CD4-positive, alpha-beta T cell treated with Interleukin-4 for 1 hour (primary cell): ENCODE results near the gene TMCC2.
"Not testable (repeated sequence)": the region's sequence is repeated elsewhere in the genome, so short reads cannot be mapped to it uniquely, and the experiment has no call there.

Source experiments
- DNase-seq, 2 donors: peaks; one replicate each; pipeline ENCODE4 v3.0.0-alpha.2; 2020 to 2022

Gene TMCC2

DNA sequence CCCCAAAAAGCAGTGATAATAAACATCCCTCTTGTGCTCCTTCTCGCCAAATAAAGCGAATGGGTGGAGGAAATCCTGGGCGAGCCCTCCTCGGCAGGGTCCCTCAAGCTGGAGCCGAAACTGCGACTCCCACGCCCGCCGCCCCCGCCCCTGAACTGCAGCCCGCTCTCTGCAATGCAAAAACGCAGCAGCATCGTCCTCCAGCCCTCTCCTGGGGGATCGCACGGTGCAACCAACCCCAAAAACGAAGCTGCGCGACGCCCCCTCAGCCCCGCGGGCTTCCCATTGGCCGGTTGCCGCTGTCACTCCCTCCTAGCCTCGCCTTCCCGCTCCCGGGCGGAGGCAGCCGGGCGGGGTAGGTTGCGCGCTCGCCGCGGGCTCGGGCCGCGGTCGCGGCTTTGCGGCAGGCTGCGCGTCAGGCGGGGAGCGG, at the start of gene TMCC2:
TMCC2 (plus strand) TSS at position 363 of the 430 bp plus-strand sequence. CDS start 619 bp downstream, outside the sequence.
- DNase-seq = peak; percentile 79 to 80

DNA sequence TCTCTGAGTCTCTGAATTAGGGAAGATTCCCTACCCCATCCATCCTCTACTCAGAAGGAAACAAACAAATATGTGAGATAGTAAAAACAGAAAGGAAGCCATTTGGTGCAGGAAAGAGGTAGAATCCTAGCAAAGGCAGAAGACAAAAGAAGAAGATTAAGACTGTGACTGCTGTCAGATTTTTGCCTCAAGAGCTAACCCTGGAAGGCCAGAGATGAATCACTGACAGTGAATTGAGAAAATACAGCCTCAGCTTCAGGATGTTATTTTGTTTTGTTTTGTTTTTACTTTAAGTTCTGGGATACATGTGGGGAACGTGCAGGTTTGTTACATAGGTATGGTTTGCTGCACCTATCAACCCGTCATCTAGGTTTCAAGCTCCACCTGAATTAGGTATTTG, 47.9 kb upstream of the TMCC2 start:
- DNase-seq = no peak

DNA sequence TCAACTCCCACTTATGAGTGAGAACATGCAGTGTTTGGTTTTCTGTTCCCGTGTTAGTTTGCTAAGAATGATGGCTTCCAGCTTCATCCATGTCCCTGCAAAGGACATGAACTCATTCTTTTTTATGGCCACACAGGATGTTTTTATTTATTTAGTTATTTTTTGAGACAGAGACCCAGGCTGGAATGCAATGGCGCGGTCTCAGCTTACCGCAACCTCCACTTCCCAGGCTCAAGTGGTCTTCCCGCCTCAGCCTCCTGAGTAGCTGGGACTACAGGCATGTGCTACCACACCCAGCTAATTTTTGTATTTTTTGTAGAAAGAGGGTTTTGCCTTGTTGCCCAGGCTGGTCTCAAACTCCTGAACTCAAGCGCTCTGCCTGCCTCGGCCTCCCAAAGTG, 47.4 kb upstream of the TMCC2 start:
- DNase-seq = not testable (repeated sequence)

DNA sequence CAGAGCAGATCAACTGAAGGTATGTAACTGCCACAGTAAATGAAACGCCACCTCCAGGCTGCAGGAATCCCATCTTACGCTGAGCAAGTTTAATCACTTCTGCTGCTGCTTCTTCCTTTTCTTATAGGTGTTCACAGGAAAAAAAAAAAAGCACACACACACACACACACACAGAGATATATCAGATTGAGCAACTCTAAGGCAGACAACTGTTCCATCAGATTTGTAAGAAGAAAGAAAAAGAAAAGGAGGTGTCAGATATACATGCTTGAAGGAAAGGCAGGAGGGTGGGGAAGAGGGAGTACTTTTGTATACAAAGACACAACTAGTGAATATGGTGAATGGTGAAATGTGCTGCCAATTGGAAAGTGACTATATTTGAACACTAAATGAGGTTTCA, 44.8 kb upstream of the TMCC2 start:
- no peak for DNase-seq

DNA sequence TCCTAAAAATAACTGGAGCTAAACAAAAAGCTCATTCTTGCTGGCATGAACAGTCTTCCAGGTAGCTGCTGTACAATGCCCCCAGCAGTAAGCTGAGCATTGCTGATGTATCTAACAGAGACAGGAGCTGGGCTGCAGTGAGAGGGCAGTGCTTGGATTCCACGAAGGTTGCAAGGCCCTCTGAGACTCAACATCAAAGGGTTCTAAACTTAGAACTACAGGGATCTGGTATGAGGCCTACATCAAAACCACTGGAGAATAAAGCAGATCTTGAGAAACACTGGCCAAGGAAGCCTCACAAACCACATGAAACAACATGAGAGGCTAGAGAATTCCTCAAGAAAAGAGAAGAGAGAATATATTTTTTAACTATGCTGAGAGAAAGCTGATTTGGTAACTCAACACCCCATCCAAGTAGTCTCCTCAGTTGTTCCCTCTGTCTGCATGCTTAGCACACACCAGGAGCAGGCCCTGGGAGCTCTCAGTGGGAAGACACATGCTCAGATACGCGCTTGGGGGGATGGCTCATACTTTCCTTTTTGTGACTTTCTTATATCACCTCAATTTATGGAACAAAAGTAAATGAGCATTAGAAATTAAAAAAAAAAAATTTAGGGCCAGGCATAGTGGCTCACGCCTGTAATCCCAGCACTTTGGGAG, 43.9 kb upstream of the TMCC2 start:
- no peak for DNase-seq

DNA sequence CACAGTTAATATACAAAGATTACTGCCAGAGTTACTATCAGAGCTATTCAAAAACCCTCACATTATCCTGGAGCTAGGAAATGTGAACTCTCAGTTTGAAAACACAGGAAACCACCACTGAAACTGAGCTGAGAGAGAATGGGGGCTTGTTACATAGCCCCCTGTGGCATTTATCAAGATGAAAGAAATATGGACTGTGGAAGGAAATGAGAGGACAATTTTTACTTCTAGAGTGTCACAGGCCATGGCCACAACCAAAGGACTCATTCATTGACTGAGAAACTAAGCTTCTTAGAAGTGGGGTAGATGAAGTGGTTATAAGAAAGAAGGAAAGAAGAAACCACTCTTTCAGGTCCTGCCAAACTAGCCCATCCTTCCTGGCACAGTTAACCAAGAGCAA, 41.6 kb upstream of the TMCC2 start:
- no peak for DNase-seq

DNA sequence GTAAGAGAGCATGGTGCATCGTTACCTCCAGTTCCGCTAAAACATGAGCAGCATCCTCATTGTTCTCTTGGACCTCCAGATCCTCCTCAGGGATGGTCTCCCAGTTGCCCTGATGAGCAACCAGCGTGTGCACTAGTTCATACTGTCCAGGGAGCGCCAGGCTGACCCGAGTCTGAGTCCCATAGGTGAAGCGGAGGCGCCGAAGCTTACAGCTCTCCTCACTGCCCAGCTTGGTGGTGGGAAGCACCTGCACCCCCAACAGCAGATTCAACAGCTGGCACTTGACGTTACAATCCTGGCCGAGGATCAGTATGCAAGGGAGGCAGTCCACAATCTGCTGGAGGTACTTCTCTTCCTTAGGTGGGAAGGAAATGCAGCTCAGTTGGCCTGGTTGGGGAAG, 40.3 kb upstream of the TMCC2 start:
- no peak for DNase-seq

DNA sequence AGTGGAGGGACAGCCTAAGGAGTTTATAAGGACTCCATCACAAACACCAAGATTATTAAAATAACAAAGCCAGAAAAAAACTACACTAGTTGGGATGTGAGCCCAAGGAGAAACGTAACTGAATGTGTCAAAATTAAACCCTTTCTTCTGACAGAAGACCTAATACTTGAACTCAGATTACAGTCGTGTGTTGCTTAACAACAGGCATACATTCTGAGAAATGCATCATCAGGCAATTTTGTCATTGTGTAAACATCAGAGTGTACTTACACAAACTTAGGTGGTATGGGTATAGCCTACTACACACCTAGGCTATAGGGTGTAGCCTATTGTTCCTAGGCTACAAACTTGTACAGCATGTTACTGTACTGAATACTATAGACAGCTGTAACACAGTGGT, 39.6 kb upstream of the TMCC2 start:
- DNase-seq = no peak

- DNase-seq = no peak
These were observed 39.1 kb upstream of the TMCC2 start for GRCh38 chr1:205188596-205188995.

GRCh38 chr1:205189131-205189530, 38.6 kb upstream of the TMCC2 start:
- DNase-seq = no peak

- DNase-seq = no peak
These were observed 36.7 kb upstream of the TMCC2 start for GRCh38 chr1:205190845-205191577.

- DNase-seq = no peak
These were observed 36.1 kb upstream of the TMCC2 start for GRCh38 chr1:205191622-205192021.

GRCh38 chr1:205192287-205192686, 35.5 kb upstream of the TMCC2 start:
- DNase-seq = no peak

- peak in 1 of 2 donors; percentile 7 for DNase-seq
These were observed 28.4 kb upstream of the TMCC2 start for GRCh38 chr1:205199090-205199930.

DNA sequence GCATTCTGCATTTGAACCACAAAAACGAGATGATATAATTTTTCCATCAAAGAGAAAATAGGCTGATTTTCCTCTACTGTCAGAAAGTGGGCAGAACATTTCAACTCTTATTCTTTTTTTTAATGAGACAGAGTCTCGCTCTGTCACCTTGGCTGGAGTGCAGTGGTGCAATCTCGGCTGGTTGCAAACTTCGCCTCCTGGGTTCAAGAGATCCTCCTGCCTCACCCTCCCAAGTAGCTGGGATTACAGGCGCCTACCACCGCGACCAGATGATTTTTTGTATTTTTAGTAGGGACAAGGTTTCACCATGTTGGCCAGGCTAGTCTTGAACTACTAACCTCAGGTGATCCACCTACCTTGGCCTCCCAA, 27.8 kb upstream of the TMCC2 start:
- no peak for DNase-seq

DNA sequence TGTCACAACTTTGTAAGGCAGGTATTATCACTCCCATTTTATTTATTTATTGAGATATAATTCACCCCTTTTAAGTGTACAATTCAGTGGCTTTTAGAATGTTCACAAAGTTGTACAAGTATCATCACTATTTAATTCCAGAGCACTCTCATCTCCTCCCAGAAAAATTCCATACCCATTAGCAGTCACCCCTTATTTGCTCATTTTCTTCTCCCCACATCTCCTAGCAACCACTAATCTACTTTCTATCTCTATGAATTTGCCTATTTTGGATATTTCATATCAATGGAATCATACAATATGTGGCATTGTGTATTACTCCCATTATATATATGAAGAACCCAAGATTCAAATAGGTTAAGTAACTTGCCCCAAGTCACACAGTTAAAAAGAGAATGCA, 23.2 kb upstream of the TMCC2 start:
- no peak for DNase-seq

DNA sequence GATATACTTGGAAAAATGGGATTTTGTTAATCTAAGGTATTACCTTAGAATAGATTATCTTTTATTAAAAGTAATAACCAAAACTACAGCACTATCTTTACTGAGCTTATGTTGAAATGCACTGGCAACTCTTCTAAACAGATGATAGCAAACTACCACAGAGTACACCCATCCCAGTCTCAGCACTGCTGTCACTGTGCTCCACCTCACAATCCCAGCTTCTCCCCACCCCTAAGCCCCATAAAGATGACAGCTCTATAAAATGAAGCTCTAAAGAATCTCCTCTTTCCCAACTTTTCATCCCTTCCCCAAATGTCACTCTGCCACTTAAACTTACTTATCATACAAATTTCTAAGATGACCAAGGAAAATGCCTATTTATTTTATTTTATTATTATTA, 22.7 kb upstream of the TMCC2 start:
- no peak for DNase-seq

DNA sequence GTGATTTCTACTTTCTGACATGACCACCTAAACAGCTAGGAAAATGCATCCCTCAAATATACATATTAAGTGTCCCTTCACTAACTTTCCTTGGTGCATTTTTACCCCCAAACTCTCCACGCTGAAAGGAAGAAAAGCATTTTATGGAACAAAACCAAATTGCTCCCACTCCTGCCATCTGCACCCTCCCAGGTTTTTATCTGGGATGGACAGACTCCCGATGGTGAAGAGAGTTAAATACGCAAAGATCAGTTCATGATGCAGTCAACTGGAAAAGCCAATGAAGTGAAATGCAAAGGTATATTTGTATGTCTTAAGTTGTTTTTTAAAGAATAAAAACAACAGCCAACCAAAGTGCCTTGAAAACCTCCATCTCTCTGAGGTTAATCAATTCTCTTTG, 18.9 kb upstream of the TMCC2 start:
- DNase-seq = no peak

DNA sequence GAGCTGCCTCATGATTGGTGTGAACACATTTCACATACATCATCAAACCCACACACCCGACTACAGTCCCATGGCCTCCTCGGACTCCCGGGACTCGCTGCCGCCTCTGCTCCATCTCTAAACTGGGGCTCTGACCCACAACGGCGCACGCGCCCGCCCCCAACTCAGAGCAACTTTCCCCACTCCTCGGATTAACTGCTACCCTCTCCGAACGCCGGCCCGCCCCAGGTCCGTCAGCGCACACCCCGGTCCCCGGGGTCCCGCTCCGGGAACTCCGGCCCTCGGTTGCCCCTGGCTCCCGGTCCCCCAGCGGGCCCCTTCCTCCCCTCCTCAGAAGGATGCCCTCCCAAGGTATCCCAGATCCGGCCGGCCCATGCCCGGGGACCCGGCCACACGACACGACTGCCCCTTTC, 17.0 kb upstream of the TMCC2 start:
- no peak for DNase-seq

DNA sequence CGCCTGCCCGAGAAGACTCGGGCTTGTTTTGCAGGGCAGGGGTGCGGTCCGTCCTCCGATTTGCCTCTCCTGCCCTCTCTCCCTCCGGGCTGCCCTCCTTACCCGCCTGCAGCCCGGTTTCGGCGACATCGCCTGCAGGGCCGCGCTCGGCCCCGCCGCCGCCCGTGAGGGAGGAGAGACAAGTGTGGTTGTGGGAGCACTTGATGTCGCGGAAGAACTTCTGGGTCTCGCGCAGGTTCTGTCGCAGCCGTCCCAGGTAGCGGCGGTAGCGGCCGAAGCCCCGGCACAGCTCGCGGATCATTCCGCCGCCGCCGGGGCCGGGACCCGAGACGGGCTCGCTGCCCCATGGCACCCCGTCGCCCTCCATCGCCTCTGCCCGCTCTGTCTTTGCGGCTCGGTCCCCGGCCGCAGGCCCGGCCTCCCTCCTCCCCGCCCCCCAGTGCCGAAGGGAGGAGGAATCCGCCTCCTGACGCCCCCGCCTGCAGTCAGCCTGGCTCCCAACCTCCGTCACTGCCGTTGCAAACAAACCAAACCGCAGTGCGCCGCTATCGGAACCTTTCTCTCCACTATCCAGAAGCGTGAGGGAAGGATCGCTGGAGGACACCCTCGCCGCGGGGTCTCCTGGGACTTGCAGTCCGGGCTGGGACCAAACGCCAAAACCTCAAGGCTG, 16.4 kb upstream of the TMCC2 start, which contains the start of gene DSTYK:
DSTYK (minus strand) TSS at position 534 of the 670 bp plus-strand sequence; CDS start at position 367, 167 bp downstream.
- peak; percentile 91 to 93 for DNase-seq

DNA sequence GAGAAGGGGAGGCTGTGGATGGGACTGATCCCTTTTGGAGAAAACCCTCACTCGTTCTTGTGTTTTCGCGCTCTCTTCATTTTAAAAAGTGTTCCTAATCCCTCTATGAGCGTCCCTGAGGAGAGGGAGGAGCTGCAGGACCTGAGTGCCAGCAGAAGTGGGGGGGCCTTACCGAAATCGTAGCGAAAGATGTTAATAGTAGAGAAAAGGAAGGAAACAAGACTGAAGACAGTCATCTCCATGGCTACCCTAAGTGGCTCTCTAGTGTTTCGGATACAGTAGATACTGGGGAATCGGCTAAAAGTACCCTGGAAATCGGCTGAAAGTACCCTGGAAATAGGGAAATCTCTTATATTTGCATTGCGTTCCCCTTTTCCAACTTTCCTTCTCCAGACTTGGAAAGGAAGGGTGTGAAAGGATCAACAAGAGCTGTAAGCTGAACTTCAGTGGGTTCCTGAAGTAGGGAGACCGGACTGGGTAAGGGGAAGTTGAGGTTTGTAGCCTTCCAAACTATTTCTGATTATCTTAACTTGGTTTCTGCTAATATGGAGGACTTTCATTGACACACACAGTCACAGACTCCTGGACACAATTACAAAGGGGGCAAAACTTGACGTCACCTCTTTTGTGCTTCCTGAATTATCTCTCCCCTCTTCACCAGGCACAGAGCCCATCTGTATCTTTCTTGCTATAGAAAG, 15.8 kb upstream of the TMCC2 start:
- DNase-seq = no peak

- DNase-seq = no peak
These were observed 13.0 kb upstream of the TMCC2 start for GRCh38 chr1:205214756-205215155.
